Endometrial microvascular endothelial cells (primary cell): Measurements from ENCODE around the gene KIF7. TPM values are rescaled to one million over a fixed set of nuclear protein-coding genes. Genes with fewer than 3 reads are reported as not detected.

Experiments
- in situ Hi-C: cut with HindIII; loops from 2 replicates; pipeline ENCODE4 v1.10.0; 2017; ENCODE audit warnings: low sequenced_read_pairs, low pct_unique_long_range_greater_than_20kb; ENCODE audit errors: inconsistent ontology term
- total RNA-seq: library from RNA; depleted of rRNA; stranded (reverse); fragments of >200 nt; gene quantifications from one replicate; pipeline ENCODE4 v1.2.3, GENCODE V29; 2015; ENCODE audit errors: inconsistent ontology term

Gene KIF7
- total RNA-seq, 1 donor from 2014 or later = 5.9 TPM

GRCh38 chr15:89670971-89671560 lies 15.8 kb upstream of the KIF7 start:
- in situ Hi-C loops = no loop called here

DNA sequence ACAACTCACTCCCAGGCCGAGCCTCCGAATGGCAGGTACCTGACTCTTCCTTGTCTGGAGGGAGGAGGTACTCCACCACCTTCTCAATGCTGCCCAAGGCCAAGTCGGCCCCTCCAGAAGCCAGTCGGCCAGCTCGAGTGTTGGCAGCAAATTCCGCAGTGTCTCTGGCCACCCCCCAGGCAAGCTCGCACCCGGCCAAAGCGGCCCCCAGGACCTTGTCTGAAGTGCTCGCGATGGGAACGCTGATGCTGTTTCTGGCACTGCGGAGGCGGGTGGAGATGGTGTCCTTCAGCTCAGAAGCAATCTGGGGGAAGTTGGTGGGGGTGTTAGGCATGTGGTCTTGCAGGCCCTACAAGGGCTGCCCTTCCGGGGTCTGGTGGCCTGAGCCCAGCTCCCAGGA lies 14.7 kb upstream of the KIF7 start:
- in situ Hi-C loops = no loop called here

DNA sequence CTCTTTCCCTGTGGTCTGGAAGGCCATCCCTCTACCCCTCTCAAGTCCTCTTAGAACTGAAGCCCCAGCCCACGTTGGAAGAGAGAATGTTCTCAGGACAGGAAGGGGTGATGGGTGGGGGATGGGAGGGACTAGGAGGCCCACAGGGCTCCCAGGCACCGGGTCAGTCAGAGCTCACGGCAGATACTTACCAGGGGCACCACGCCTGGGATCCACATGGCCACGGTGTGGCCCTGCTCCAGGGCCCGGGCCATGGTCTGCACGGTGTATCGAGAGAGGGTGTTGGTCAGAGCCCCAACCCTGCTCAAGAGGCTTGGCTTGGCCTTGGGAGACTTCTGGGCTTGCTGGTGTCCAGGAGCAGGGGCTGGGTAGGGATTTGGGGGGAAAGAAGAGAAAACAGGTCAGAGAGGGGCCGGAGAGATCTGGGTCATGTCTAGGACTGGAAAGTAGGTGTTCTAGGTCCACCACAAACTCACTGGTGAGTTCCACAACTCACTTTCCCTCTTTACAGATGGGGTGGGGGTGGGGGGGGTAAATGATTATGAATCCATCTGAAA lies 14.1 kb upstream of the KIF7 start:
- in situ Hi-C loops = no loop called here

- in situ Hi-C loops = no loop called here
These were observed 12.9 kb upstream of the KIF7 start for GRCh38 chr15:89668171-89668570.

- in situ Hi-C loops = no loop called here
These were observed 12.4 kb upstream of the KIF7 start for GRCh38 chr15:89667706-89667960.

DNA sequence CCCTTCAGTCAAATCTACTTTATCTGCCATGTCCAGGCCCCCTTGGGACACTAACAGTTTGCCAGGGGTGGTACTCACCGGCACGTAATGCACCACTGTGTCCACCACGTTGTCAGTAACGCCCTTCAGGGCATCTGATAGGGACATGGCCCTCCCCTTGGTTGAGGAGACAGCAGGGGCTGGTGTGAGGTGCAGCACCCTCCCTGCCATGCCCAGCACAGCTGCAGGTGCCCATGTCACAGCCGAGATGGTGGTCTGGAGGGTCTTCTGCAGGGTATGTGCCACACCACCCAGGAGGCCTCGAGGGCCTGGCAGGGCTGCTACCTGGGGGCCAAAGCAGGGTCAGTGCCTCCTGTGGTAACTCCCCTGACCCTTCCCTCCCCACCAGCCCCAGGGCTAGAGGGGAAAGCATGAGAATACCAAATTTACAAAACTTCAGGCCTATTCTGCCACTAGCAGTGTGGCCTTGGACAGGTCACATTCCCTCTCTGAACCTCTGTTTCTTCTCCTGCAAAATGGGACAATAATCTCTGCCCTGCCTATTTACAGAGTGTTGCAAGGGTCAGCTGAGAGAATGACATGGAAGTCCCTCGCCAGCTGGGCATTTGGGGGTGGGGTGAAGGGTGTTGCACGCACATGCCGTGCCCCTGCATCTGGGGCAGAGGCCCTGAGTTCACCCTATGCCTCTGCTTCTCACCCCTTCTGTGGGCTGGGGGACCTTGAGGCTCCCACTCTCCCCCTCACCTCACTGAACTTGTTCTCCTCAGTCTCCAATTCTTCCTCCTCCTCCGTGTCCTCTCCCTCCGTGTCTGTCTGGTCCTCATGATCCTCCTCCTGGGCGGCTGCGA lies 11.8 kb upstream of the KIF7 start:
- in situ Hi-C loops = no loop called here

DNA sequence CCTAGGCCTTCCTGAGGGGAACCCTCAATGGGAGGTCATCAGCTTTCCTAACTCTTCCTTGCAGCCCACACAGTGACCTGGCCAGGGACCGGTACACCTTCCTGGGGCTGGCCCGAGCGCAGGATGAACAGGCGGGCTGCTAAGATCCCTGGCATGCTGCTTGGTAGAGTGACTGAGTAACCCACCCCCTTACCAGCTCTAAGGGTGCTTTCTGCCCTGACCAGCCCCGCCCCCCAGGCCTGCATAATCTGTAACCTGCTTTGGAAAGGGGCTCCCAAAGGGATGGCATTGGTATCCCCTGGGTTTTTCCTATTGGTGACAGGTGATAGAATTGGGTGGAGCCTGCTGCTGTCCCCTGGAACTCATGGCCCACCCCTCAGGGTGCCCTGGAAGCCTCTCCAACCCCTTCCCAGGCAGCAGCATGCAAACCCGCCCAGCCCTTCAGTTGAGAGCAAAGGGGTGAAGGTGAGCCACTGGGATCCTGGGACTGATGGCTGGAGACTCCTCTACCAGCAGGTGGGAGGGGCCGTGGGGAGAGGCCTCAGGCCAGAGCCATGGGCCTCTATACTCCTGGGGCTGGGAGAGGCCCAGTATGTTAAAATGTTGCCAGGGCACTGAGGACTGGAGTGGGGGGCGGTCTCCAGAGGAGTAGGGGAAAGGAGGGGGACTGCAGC lies 11.1 kb upstream of the KIF7 start:
- in situ Hi-C loops = no loop called here

DNA sequence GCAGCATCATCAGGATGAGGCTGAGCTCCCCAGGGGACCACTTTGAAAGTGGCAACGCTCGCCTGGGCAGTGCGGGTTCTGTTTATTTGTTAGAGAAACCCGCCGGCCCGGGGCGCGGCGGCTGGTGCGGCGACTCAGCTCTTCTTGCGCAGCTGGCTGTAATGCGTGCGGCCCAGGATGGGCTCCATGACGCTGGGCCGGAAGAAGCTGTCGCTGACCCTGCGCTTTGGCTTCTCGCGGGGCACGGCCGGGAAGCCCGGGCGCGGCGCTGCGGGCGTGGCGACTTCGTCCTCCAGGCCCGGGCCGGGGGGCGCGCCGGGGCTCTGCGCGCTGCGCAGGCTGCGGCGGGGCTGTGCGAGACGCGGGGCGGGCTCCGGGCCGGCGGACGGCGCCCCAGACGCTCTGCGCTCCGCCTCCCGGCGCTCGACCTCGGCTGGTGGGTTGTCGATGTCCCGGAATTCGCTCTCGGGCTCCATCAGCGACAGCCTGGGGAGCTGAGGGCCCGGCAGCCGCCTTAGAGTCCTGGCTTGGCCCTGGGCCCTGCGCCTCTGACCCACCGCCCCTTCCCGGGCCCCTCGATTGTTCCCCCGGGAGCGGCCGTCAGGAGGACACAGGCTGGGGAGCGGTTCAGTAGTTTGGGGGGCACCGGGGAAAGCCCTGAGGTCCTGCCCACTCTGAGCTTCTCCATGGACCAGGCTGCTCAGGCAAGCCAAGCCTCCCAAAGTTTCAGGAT lies 10.3 kb upstream of the KIF7 start:
- in situ Hi-C loops = no loop called here

DNA sequence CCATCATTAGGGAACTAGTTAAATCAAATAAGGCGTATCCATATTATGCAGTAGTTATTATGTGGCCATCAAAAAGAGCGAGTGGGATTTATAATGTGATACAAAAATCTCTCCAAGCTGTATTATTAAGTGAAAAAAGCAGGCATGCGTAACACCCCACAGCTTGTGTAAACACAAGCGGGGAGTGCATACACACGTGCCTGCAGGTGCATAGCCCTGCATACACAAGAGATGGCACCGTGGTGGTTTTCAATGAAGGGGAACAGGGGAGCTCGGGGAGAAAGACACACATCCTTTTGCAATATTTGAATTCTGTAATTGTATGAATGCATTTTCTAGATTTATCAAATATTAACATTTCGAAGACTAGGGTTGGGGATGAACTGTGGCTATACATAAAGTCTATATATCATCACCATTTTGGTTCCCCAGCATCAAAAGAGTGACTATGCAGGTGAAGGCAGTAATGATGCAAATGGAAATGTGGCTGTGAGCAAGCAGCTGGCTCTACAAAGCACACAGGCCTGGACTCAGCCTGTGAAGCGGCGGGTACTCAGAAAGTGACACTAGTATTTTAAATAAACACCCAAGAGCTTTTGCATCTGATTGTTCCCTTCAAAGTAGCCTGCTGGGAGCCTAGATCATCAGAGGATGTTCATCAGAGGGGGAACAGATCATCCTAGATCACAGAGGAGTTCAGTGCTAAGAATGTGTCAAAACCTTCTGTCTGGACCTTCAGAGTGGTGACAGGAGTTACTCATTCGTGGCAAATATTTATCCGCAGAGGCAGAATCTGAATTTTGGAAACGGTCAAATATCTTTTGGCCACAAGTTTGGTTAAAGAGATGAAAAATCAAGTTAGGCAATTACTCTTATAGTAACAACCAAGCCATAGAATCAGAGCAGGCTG lies 9.4 kb upstream of the KIF7 start:
- in situ Hi-C loops = no loop called here

GRCh38 chr15:89662893-89663626 lies 7.8 kb upstream of the KIF7 start:
- in situ Hi-C loops = no loop called here

- in situ Hi-C loops = no loop called here
These were observed 5.3 kb upstream of the KIF7 start for GRCh38 chr15:89660556-89660955.

DNA sequence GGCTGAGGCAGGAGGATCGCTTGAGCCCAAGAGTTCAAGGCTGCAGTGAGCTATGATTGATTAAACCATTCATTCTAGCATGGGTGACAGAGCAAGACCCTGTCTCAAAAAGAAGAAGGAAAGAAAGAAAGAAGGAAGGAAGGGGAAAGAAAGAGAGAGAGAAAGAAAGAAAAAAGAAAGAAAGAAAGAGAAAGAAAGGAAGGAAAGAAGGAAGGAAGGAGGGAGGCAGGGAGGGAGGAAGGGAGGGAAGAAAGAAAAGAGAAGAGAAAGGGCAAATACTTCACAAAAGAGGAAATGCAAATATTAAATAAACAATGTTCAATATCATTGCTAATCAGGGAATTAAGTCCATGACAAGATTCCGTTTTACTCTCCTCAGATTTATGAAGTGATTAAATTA lies 4.0 kb upstream of the KIF7 start:
- in situ Hi-C loops = no loop called here

DNA sequence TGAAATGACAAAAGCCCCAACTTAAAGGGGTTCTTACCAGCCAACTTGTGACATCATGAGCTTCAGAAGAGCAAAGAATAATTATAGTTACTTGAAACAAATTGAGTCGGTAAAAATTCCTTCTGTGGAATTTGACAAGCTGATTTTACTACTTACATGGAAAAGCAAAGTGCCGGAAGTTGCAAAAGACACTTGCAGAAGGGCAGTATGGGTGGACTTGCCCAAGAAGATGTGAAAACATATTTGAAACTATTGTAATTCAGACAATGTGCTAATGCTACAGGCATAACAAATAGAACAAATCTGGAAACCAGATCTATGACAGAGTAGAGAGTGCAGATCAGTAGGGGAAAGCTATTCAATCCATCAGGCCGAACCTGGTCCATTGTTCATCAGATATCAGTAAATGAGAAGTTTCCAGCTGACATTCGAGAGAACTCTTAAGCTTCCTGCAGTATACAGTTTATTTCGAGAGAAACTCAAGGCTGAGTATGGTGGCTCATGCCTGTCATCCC lies 2.5 kb upstream of the KIF7 start:
- in situ Hi-C loops = no loop called here

DNA sequence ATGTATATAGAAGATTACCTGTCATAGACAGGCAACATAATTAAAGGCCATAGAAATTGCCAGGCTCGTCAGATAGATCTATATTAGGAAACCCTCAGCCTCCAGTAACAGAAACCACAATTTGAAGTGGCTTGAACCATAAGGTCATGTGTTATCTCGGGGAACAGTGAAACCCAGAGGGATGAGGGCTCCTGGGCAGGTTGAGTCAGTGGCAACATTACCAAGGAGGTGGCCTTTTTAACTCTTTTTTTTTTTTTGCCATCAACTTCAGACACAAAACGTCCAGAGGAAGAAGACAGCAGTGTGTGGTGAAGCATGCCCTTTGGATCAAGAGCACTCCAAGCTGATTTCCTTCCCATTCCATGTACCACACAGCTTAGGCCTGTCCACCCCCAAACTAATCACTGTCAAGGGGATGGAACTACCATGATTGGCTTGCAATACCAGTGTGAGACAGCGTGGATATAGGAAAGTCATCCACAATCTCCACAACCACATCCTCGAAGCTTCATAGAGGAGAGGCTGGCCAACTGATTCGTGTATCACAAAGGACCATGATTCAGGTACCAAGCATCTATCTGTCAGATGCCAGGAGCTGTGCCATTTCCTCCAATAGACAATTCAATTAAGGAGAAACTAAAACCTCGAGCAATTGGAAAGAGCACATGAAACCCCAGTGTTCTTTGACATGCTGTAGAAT lies 999 bp upstream of the KIF7 start:
- in situ Hi-C loops = no loop called here

GRCh38 chr15:89654301-89654761 lies 936 bp downstream of the KIF7 start:
- in situ Hi-C loops = no loop called here

GRCh38 chr15:89653578-89653977 lies 1.7 kb downstream of the KIF7 start:
- in situ Hi-C loops = no loop called here

DNA sequence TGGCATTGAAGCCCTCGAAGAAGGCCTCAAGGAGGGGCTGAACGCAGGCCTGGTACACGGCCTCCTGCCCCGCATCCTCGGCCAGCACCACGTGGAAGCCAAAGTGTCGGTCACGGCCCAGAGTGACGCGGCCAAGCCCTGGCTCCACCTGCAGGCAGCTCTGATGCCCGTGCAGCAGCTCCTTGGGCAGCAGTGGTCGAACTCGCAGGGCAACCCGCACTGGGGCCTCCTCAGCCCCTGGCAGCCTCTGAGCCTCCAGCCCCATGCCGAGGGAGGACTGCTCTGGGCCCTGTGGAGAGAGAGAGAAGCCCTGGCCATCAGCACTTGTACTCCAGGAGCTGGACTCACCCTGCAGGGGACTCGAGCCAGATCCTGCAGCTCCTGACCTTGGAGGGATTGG lies 2.6 kb downstream of the KIF7 start:
- in situ Hi-C loops = no loop called here
